ENCODE measurements around the gene TUBA1A.
A peak's percentile ranks its signal among the peaks of the same experiment; 100 is the strongest.
"Not testable (repeated sequence)": the region's sequence is repeated elsewhere in the genome, so short reads cannot be mapped to it uniquely, and the experiment has no call there.

TUBA1A gene

DNA sequence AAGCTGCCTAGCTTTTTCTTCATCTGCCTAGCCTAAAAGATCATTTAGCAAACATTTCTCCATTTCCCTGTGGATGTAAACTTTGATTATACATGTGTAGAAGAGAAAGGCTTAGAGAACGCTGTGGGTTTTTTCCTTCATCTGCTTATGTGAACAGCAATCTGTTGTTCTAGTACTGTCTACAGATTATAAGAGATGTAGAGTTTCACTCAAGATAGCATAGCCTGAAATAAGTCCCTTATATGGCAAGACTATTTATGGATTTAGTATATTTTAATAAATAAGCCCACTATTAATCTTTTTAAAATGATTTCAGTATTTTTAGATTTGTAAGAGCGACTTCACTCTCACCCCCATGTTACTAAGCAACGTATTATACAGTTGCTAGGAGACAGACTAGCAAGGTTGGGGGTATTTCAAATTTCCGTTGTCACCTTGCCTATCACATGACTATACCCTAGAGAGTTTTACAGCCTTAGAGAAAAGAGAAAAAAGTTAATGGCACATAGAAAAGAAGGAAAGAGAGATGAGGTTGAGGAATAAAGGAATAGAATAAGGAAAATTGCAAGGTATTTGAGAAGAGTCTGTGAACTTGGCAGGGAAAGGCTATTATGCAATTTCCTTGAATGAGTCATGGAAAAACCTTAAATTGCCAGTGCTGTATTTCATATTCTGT is 12.2 kb upstream of the TUBA1A start:
- DNase-seq (ENCODE audit: low spot score) = peak; percentile 43

DNA sequence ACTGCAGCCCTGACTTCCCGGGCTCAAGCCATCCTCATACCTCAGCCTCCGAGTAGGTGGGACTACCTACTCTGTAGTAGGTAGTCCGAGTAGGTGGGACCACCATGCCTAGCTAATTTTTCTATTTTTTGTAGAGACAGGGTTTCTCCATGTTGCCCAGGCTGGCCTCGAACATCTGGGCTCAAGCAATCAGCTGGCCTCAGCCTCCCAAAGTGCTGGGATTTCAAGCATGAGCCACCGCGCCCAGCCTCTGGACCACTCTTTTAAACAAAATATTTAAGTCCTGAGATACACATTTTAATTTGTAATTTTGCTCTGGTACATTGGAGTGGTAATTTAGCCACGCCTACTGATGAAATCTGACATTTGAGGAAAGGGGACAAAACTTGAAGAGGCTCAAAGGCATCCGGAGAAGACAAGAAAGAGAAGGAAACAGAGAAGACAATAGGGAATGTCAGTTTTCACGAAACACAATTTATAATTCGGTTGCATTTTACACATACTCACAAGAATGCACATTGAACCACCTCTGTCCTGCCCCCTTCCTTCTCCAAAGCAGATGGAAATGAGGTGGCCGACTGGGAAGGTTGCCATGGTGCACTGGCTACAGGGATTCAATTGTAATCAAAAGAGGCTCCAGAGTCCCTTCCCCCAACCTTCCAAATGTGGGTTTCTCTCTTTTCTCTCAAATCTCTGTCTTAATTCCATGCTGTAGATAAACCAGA is 9.7 kb upstream of the TUBA1A start:
- peak; percentile 59 for DNase-seq (ENCODE audit: low spot score)

DNA sequence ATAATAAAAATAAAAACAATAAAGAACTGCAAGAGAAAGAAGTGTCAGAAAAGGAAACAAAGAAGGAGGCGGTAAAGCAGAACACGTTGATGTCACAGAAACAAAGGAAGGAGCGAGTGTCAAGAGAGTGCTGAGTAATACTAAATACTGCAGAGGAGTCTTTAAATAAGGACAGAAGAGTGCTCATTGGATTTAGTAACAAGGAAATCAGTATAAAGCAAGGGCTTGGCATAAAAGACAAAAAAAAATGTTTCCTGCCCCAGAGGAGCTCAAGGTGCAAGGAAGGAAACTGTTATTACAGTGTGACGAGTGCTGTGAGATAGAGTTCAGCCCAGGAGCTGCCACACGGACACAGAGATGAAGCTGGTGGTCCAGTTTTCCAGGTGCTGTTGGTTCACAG is 8.4 kb upstream of the TUBA1A start:
- no peak for DNase-seq (ENCODE audit: low spot score)

DNA sequence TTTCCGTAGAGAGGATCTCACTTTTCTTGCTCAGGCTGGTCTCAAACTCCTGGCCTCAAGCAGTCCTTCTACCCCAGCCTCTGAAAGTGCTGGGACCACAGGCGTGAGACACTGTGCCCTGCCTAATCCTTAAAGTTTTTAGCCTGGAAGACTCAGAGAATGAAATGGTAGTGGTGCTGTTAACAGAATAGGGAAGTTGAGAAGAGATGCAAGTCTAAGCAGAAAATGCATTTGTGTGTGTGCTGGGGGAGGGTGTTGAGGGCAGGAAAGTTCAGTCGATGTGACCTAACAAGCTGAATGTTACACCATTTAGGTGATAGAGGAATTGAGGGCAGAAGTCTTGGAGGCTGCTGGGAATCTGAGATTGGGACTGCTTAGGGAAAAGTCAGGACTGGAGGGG is 6.9 kb upstream of the TUBA1A start:
- DNase-seq (ENCODE audit: low spot score) = no peak

DNA sequence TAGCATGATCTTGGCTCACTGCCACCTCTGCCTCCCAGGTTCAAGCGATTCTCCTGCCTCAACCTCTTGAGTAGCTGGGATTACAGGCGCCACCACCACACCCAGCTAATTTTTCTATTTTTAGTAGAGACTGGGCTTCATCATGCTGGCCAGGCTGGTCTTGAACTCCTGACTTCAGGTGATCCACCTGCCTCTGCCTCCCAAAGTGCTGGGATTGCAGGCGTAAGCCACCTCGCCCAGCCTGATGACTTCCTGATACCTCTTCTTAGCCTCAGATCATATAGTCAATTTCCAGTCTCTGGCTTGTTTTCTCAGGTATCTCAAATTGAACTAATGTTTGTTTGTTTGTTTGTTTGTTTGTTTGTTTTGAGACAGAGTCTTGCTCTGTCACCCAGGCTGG is 4.9 kb upstream of the TUBA1A start:
- DNase-seq (ENCODE audit: low spot score) = not testable (repeated sequence)

DNA sequence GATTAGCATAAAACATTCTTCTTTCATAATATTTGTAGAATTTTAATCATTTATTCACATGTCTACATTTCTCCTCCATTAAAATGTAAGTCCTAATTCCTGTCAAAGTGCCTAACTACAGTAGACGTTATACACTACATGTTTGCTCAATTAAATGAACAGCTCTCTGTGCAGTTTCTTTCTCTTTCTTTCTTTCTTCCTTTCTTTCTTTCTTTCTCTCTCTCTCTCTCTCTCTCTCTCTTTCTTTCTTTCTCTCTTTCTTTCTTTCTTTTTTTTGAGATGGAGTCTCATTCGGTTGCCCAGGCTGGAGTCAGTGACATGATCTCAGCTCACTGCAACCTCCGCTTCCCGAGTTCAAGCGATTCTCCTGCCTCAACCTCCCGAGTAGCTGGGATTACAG is 2.6 kb upstream of the TUBA1A start:
- not testable (repeated sequence) for DNase-seq (ENCODE audit: low spot score)

DNA sequence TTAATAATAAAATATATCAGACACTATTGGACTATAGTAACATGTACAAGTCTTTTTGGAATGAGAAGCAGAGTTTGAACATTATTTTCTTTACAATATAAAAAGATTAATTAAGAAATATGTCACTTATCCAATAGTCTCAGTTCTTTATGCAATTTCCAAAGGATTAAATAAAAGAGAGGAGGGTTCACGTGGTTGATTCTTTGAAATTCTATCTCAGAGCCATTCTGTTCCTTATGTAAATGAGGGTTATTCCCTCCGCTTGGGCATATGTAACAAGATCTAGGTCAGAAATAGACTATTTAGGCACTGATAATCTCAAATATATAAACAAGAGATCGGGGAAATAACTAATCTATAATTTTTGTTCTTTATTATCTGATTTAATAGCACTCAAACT is 2.1 kb upstream of the TUBA1A start:
- no peak for DNase-seq (ENCODE audit: low spot score)

DNA sequence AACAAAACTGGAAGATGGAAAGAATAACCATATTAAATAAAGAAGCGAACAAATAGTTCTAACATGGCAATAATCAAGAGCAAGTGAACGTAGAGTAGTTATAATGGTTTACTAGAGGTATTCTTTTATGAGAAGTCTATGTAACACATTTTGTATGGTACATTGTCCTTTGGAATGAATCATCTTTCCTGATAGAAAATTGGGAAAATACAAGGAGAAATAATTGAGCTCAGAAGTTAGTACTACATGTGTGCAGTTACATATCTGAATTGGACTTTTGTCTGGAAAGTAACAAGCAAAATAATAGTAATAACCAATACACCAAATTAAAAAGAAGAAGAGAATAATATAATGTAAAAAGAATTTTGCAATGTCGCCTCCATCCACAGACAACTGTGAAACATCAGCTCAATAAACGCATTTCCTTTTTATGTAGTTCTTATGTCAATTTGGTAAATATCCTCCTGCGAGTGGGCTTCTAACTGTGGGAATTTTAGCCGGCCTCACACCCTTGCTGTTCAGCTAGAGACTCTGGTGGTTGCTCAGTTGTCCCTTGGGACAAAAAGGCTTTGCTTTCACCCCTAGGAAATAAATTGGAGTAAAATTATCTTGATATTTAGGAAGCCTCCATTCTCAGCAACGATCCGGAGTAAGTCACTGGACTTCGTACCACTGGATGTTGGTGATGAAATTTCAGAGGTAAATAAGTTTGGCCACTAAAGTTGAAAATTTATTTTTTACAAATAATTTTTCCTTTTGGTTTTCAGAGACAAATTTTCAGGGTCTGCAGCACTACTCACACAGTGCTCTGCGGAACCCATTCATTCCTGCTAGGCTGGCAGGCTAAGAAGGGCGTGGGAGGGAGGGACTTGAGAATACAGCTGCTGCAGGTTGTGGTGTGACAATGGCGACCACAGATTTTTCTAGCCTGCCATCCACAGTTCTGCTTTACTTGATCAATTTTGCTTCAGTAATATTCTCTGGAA is 1.1 kb upstream of the TUBA1A start:
- no peak for DNase-seq (ENCODE audit: low spot score)

DNA sequence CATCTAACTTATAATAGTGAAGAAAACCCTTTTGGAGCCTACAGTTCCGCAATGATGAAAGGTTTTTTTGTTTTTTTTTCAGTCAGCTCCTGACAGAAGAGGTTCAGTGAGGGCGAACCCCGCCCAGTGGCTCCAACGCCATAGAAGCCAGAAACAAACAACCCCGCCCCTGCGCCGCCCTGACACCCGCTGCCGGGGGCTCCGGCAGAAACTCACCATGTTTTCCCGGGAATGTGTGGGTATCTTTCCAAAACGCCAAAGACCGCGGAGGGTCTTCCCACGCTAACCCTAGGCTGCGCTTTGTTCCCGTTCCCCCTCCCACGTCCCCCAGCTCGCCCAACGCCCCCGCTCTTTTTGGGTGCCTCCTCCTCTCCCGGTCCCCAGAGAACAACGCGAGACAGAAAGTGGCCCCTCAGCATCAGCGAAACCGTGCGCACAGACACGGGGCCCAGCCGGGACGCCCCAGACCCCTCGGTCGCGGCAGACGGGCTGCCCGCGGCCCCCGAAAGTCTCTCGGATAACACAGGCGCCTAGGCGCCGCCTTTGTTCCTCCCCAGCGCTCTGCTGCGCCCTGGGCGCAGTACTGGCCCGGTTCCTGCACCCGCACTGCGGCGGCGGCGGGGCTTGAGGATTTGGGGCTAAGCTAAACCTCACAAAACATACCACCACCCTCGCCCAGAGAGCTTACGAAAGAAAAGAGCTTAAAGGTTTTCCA is 522 bp downstream of the TUBA1A start:
- peak; percentile 74 for DNase-seq (ENCODE audit: low spot score)

DNA sequence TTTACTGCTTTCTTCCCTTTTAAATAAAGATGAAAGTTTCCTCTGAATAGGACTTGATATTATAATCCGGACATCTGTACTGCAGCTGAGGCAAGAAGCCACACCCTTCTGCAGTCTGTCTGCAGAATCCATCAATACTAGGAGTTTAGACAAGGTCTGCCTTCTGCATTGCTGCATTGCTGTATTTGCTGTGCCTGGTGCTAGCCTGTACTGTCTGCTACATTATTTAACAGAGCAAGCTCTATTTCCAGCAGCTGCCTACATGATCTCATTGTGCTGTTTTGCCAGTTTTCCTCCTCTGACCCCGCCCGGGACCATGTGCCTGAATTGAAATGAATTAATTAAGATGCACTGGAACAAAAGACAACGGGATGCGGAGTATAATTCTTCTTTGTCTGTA is 1.7 kb downstream of the TUBA1A start:
- DNase-seq (ENCODE audit: low spot score) = no peak

DNA sequence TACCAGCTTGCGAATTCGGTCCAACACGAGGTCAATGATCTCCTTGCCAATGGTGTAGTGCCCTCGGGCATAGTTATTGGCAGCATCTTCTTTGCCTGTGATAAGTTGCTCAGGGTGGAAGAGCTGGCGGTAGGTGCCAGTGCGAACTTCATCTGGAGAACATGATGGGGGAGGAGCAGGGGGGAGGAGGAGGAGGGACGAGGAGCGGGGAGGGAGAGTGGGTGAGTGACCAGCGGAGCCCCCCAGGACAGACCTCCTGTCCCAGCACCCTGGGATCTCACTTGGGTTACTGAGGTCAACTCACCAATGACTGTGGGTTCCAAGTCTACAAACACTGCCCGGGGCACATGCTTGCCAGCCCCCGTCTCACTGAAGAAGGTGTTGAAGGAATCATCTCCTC is 2.6 kb downstream of the TUBA1A start:
- DNase-seq (ENCODE audit: low spot score) = not testable (repeated sequence)

DNA sequence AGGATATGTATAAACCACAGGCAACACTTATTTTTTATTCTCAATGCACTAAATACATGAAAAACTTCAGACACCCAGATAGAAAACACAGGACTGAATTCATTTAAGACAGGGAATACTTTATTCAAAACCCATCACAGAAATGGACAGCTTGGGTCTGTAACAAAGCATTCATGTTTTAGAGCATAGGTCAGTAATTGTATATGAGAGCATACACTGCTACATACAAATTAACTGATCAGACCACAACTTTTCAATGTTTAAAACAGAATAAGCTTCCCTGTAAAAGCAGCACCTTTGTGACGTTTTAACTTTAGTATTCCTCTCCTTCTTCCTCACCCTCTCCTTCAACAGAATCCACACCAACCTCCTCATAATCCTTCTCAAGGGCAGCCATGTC is 4.2 kb downstream of the TUBA1A start:
- not testable (repeated sequence) for DNase-seq (ENCODE audit: low spot score)

DNA sequence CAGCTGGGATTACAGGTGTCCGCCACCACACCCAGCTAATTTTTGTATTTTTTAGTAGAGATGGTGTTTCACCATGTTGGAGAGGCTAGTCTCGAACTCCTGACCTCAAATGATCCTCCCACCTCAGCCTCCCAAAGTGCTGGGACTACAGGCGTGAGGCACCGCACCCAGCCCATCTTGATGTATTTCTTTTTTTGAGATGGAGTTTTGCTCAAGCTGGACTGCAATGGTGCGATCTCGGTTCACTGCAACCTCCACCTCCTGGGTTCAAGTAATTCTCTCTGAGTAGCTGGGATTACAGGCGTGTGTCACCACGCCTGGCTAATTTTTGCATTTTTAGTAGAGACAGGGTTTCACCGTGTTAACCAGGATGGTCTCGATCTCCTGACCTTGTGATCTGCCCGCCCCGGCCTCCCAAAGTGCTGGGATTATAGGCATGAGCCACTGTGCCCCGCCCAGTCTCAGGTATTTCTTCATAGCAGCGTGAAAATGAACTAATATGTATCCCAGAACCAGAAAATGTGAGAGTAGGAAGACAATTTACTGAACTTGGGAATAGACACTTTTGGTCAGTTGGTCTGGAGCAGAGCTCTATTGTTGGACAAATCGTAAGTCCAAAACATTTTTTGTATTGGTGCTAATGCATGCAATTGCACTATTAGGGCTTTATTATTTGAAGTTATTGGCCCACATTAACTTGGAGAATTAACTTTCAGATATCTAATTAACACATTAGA is 5.5 kb downstream of the TUBA1A start:
- DNase-seq (ENCODE audit: low spot score) = not testable (repeated sequence)

DNA sequence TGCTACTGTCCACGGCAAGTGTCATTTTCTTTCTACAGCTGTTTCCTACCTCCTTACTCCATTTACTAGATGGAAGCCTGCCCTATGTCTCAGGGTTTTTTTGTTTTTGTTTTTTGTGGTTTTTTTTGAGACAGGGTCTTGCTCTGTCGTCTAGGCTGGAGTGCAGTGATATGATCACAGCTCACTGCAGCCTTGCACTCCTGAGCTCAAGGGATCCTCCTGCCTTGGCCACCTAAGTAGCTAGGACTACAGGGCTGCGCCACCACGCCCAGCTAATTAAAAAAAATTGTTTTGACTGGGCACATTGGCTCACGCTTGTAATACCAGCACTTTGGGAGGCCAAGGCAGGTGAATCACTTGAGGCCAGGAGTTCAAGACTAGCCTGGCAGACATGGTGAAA is 14.7 kb downstream of the TUBA1A start:
- DNase-seq (ENCODE audit: low spot score) = no peak

DNA sequence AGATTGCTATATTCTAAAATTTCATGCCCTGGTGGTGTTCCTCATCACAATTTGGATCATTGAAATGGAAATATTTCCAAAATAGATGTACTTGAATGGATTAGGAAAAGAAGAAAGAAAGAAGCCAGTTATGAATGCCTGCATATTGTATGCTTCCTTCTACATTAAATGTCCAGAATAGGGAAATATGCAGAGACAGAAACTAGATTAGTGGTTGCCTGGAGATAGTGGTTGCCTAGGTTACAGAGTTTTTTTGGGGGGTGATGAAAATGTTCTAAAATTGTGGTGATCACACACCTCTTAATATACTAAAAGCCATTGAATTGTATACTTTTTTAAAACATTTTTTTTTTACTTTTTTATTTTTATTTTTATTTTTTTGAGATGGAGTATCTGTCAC is 18.0 kb downstream of the TUBA1A start:
- no peak for DNase-seq (ENCODE audit: low spot score)

DNA sequence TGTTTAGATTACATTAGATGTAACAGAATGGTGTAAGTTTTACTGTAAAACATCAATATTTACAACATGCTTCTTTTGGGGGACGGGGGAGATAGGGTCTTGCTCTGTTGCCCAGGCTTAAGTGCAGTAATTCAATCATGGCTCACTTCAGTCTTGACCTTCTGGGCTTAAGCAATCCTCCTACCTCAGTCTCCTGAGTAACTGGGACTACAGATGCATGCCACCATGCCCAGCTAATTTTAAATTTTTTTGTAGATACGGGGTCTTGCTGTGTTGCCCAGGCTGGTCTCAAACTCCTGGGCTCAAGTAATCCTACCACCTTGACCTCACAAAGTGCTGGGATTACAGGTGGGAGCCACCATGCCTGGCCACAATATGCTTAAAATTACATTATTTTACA is 23.8 kb downstream of the TUBA1A start:
- no peak for DNase-seq (ENCODE audit: low spot score)

DNA sequence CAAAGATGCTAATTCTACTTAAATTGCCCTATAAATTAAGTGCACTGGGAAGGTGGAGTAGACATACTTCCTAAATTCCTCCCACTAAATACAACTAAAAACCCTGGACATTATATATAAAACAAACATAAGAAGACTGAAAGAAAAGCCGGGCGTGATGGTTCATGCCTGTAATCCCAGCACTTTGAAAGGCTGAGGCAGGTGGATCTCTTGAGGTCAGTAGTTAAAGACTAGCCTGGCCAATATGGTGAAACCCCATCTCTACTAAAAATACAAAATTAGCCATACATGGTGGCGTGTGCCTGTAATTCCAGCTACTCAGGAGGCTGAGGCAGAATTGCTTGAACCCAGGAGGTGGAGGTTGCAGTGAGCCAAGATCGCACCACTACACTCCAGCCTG is 27.0 kb downstream of the TUBA1A start:
- DNase-seq (ENCODE audit: low spot score) = not testable (repeated sequence)

DNA sequence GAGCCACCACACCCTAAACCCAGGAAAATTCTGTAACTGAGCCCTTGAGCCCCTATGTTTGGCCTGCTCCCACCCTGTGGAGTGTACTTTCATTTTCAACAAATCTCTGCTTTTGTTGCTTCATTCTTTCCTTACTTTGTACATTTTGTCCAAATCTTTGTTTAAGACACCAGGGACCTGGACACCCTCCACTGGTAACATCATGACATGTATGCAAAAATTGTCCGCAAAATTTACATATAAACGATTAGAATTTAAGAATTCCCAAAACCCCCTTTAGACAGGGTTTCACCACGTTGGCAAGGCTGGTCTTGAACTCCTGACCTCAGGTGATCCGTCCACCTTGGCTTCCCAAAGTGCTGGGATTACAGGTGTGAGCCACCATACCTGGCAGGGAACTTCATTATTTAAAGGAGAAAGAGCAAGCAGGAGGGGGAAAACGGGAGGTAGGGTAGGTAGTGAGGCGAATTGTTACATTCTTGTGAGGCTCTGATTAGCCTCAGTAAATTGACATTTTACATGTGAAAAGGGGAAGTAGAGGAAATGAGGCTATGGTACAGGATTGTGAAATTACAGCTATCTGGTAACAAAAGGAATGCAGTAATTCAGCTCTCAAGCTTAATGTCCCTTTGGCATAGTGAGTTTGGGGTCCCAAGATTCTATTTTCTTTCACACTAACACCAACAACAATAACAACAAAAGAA is 27.6 kb downstream of the TUBA1A start:
- DNase-seq (ENCODE audit: low spot score) = no peak

DNA sequence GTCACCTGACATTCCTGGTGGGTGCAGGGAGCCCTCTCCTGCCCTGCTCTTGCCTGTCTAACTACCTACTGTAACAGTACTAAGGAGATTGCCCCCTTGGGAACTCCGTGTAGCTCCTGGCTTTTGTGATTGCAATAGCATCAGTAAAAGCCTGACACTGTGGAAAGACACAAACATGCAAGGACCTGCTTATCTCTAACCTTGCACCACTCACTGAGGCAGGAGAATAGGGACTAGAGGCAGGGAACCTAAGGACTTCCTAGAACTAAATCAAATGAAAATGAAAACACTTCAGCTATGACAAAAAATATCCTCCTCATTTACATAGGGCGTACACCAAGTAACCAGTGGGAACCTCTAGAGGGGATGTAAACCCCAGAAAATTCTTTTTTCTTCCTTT is 28.5 kb downstream of the TUBA1A start:
- DNase-seq (ENCODE audit: low spot score) = no peak

DNA sequence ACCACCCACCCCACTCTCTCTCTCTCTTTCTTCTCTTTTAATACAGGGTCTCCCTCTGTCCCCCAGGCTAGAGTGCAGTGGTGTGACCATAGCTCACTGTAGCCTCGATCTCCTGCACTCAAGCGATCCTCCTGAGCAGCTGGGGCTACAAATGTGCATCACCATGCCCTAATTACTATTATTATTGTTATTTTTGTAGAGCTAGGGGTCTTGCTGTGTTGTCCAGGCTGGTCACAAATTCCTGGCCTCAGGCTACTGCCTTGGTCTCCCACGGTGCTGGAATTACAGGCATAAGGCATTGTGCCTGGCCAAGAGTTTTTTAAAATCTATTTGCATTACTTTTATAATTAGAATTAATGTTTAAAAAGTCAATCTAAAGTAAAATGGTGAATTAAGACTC is 34.7 kb downstream of the TUBA1A start:
- no peak for DNase-seq (ENCODE audit: low spot score)

DNA sequence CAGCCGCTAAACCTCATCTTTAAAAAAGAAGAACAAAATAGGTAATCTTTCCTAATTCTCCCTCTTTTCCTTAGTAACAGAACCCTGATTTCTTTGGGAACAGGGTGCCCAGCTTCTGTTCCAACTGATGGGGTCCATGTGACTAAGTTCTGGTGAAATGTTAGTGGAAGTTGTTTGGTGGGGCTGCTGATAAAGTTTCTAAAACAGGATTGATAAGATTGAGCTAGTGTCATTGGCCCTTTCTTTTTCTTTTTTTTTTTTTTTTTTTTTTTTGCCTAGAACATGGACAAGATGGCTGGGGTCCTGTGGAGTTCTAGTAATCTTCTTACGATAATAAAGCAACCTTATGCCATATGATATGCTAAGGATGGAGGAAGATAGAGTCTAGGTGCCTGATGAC is 41.5 kb downstream of the TUBA1A start:
- no peak for DNase-seq (ENCODE audit: low spot score)

Measured in iPS-NIHi11 (cell line).